HG03571 (cell line): ENCODE results near the gene KLF15.

ENCODE experiments used
- ATAC-seq: cut with Tn5 transposase; IDR thresholded peaks from one replicate; pipeline ENCODE4 v1.9.1; 2021; ENCODE audit not compliant: unreplicated experiment

The KLF15 gene

GRCh38 chr3:126322181-126322967 is 34.8 kb downstream of the KLF15 start:
- ATAC-seq, result no peak

GRCh38 chr3:126321490-126321889 is 35.7 kb downstream of the KLF15 start:
- ATAC-seq, result no peak

- no peak for ATAC-seq
These were observed 36.5 kb downstream of the KLF15 start for GRCh38 chr3:126320517-126321293.

- ATAC-seq, result no peak
These were observed 37.4 kb downstream of the KLF15 start for GRCh38 chr3:126319701-126320295.

DNA sequence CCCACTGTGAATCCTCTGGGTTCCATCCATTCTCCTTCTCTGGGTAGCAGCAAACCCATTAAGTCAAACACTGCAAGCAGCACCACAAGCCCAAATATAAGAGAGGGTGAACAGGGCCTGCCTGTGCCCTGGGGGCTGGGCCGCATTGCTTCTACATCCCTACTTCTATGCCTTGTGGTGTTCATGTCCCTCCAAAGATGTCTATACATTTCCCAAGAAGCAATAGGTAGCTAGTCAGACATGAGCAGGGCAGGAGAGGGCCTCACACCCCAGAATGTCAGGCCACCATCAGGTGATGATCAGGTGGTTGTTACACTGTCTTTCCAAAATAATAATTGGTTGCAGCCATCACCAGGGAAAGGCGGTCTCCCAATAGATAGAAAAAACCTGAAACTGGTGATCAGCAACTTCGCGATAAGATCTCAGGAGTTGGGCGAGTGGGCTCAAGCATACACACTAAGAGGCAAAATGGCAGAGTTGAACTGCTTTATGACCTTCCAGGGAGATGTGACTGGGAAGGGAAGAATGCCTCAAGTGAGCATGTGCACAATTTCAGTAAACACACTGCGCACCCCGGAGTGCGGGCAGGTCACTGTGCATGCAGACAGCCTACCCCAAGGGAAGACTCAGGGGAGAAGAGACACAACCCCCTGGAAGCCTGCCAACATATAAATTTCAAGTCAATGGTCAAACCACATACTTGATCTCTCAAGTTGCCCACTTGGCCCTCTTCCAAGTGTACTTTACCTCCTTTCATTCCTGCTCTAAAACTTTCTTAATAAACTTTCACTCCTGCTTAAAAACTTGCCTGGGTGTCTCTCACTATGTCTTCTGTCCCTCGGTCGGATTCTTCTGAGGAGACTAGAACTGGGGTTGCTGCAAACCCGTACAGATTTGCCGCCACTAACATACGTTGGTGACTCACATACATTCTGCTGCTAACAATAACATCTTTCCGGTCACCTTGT is 39.9 kb downstream of the KLF15 start:
- ATAC-seq, result no peak

DNA sequence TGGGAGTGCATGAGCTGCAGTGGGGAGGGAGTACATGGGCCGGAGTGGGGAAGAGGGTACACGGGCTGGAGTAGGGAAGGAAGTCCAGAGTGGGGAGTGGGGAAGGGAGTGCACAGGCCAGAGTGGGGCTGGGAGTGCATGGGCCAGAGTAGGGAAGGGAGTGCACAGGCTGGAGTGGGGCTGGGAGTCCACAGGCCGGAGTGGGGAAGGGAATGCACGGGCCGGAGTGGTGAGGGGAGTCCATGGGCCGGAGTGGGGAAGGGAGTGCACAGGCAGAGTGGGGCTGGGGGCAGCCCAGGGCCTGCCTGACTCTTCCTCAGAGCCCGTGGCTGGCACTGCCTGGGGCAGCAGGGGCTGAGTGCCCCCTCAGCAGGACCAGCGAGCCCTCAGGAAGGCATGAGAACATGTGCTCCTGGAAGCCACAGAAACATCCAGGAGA is 40.7 kb downstream of the KLF15 start:
- ATAC-seq, result no peak

DNA sequence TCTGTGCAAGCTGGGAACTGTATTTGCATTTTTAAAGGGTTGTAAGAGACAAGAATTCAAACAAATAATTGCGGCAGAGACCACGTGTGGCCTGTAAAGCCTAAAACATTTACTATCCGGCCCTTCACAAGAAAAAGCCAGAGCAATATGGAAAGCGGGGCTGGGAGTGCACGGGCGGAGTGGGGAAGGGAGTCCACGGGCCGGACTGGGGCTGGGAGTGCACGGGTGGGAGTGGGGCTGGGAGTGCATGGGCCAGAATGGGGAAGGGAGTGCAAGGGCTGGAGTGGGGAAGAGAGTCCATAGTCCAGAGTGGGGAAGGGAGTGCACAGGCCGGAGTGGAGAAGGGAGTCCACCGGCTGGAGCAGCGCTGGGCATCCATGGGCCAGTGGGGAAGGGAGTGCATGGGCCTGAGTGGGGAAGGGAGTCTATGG is 41.2 kb downstream of the KLF15 start:
- no peak for ATAC-seq

GRCh38 chr3:126314790-126315658 is 42.2 kb downstream of the KLF15 start:
- ATAC-seq, result no peak

DNA sequence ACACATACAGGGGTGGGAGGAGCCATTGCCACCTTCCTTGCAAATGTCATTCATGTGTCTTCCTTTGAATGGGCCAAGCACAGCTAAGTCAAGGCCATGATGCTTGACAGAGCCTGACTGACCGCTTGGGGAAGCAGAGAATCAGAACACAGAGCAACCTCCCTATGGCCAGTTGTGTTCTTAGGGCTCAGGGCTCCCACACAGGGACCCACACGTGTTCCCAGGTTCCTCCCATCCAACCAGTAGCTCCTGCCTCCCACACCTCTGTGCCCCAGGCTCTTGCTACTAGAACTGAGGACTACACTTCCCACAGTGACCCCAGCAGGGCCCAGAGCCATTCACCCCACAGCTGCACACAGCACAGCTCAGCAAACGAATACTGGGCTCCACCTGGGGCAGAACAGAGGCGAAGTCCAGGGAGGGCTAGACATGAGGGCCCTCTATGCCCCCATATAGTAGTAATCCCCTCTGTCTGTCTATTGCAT is 42.9 kb downstream of the KLF15 start:
- ATAC-seq, result no peak

GRCh38 chr3:126313580-126314304 is 43.5 kb downstream of the KLF15 start:
- ATAC-seq, result no peak

- ATAC-seq, result no peak
These were observed 44.0 kb downstream of the KLF15 start for GRCh38 chr3:126313166-126313565.

DNA sequence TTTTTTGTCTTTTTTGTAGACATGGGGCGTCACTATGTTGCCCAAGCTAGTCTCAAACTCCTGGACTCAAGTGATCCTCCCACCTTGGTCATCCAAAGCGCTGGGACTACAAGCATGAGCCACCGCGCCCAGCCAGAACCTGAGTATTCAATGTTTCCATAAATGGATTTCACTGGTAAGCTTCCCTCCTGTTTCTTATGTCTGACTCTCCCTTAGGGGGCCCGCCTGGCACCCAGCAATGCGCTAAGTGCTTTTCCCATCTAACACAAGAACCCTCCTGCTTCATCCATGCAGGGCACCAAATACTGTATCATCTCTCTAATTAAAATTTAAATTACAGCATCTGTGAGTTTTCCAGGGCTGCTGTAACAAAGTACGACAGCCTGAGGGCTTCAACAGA is 44.9 kb downstream of the KLF15 start:
- no peak for ATAC-seq

DNA sequence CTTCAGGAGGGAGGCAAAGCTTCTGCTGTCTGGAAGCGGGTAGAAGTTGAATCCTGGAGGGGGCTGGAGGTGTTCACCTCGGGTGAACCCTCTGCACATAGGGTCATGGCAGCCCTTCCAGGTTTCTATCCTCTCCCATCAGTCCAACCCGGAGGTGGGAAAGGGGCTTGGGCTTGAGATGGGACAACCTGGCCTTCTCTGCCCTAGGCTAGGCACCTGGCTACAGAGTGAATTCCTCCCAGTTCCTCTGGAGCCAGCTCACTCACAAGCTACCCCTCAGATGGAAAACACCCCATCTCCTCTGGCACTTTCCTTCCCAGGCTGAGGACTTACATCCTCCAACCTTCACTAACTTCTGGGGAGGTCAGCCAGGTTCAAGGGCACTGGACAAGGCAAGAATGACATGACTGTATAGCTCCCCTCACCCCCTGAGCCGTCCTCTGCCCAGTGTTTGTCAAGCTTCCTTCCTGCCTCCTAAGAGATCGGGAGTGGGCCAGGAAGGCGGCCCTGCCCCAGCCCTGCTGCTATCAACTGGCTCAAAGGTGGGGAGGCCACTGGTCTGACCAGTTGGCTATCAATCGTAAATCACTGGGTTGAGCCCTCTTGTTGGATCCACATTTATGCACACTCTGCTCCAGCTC is 45.8 kb downstream of the KLF15 start:
- ATAC-seq, result no peak

DNA sequence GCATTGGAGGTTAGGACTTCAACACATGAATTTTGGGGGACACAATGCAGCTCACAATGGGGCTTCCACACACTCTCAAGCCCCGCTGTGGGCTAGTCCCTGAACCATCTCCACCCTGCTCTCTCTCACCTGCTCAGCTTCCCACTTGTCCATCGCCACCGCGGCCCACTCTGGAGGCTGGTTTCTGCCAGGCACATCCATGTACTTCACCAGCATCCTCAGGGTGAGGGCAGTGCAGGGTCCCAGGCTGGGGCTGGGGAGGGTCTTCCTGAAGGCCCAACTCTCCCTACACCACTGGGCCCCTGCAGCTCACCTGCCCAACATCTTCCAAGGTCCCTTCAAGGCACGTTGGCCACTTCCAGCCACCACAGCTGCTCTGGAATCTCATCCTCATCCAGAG is 46.4 kb downstream of the KLF15 start:
- ATAC-seq, result no peak

- no peak for ATAC-seq
These were observed 47.1 kb downstream of the KLF15 start for GRCh38 chr3:126309861-126310655.

- ATAC-seq, result no peak
These were observed 48.0 kb downstream of the KLF15 start for GRCh38 chr3:126309165-126309564.

- ATAC-seq, result no peak
These were observed 48.6 kb downstream of the KLF15 start for GRCh38 chr3:126308394-126309125.
